Omental fat pad (tissue), 4 donors: Measurements from ENCODE around the gene PSMD1. TPM values are rescaled to one million over a fixed set of nuclear protein-coding genes. Genes with fewer than 3 reads are reported as not detected.

Experiments used
- ATAC-seq: fragments of 150-250 bp; one replicate; pipeline ENCODE4 v1.9.1; 2016; ENCODE audit warnings: mild to moderate bottlenecking, moderate library complexity; ENCODE audit not compliant: low FRiP score
- DNase-seq: peaks from one replicate; pipeline ENCODE4 v3.0.0-alpha.2; 2019; ENCODE audit warnings: low spot score
- total RNA-seq, 4 donors: library from RNA; depleted of rRNA; stranded (reverse); fragments of >200 nt; gene quantifications; one replicate each; pipeline ENCODE4 v1.1.0, GENCODE V29; 2016
- TF ChIP-seq, protein P1 (sequence below), 3 donors: fragments of 450-650 bp; IDR thresholded peaks; one replicate each; pipeline ENCODE4 v1.5.1; 2016 to 2017; ENCODE audit warnings: antibody characterized with exemption in 3 of 3, mild to moderate bottlenecking in 3 of 3, moderate library complexity in 2 of 3

Gene PSMD1
- total RNA-seq, 4 donors from 2014 or later = 64.8 to 119 (median 74.1) TPM

DNA sequence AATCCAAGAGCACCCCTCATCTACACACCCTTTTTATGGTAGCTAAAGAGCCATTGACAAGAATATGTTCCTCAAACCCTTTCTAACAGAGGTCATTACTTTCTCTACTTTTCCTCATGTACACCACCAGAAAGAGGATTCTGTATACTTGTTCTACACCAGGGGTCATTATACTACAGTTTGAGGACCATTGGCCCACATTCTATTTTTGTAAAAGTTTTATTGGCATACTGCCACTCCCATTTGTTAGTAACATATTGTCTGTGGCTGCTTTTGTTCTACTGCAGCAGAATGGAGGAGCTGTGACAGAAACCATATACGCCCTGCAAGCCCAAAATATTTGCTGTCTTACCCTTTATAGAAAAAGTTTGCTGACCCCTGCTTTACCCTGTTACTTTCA lies 53.9 kb downstream of the PSMD1 start:
- TF ChIP-seq, protein P1, sequence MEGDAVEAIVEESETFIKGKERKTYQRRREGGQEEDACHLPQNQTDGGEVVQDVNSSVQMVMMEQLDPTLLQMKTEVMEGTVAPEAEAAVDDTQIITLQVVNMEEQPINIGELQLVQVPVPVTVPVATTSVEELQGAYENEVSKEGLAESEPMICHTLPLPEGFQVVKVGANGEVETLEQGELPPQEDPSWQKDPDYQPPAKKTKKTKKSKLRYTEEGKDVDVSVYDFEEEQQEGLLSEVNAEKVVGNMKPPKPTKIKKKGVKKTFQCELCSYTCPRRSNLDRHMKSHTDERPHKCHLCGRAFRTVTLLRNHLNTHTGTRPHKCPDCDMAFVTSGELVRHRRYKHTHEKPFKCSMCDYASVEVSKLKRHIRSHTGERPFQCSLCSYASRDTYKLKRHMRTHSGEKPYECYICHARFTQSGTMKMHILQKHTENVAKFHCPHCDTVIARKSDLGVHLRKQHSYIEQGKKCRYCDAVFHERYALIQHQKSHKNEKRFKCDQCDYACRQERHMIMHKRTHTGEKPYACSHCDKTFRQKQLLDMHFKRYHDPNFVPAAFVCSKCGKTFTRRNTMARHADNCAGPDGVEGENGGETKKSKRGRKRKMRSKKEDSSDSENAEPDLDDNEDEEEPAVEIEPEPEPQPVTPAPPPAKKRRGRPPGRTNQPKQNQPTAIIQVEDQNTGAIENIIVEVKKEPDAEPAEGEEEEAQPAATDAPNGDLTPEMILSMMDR (IDR thresholded peaks at IDR 0.05) = no peak
- ATAC-seq (no peak), DNase-seq (no peak)

DNA sequence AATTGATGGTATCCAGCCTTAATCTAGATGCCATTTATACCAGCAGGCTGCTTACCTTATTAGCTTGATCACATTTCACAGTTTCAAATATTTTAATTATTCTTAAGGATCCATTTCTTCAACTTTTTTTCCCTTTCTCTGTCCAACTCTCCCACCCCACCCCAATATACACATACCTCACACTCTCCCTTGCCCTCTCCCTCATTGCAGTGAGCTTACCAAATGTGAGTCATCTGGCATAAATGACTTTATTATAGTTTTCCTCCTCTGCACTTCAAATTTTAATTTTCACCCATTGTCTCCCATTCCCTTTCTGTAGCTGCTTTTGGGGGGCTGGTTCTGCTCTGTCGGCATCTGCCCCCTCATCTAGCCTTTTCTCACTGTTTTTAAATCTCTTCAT lies 55.3 kb downstream of the PSMD1 start:
- TF ChIP-seq, protein P1 (IDR thresholded peaks at IDR 0.05) = no peak
- DNase-seq = no peak
- ATAC-seq = no peak

DNA sequence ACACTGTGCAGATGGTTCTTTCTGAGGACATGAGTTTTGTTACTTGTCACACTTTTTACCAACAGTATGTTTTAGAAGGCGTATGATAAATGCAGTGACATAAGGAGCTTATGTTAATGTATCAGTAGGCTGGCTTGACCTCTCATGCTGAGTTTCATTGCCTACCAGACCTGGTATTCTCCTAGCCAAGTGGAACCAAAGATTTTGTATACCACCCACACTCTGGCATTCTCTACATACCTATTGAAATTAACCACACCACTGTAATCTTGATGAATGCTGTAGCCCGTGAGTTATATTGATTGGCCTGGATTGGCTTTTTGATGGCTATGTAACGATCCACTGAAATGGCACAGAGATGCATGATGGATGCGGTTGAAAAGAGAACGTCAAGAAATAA lies 56.8 kb downstream of the PSMD1 start:
- ATAC-seq = no peak
- TF ChIP-seq, protein P1 (IDR thresholded peaks at IDR 0.05) = no peak
- no peak for DNase-seq

- TF ChIP-seq, protein P1 (IDR thresholded peaks at IDR 0.05) = no peak
- no peak for DNase-seq
- ATAC-seq = no peak
Observed at GRCh38 chr2:231115651-231116050, 59.0 kb downstream of the PSMD1 start.

- TF ChIP-seq, protein P1 (IDR thresholded peaks at IDR 0.05) = no peak
- DNase-seq (no peak), ATAC-seq (no peak)
Observed at GRCh38 chr2:231117148-231117547, 60.5 kb downstream of the PSMD1 start.

- TF ChIP-seq, protein P1 (IDR thresholded peaks at IDR 0.05) = no peak
- DNase-seq = no peak
- no peak for ATAC-seq
Observed at GRCh38 chr2:231117922-231118613, 61.4 kb downstream of the PSMD1 start.

DNA sequence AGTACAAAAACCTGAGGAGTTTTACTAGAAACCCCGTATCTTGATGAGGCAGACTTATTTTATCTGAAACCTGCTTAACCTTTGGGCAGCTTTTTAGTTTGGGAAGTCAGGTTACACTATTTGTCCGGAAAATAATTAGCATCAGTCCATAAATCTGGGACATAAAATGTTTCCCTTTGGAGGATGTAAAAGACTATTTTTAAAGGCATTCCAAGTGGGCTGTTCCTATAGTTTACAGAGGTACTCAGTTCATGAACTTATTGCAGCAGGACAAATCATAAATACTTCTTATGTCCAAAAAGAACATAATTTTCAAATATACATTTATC lies 61.9 kb downstream of the PSMD1 start:
- ATAC-seq (no peak), DNase-seq (no peak)
- TF ChIP-seq, protein P1 (IDR thresholded peaks at IDR 0.05) = no peak
